HG03060 (cell line): ENCODE measurements around the gene ASTN2.

Experiments used
- ATAC-seq: cut with Tn5 transposase; IDR thresholded peaks from one replicate; pipeline ENCODE4 v1.9.1; 2021; ENCODE audit warnings: low read depth, moderate number of reproducible peaks; ENCODE audit not compliant: unreplicated experiment

ASTN2 gene

GRCh38 chr9:117374076-117374725 is 40.7 kb downstream of the ASTN2 start:
- ATAC-seq = no peak

GRCh38 chr9:117368684-117369230 is 46.1 kb downstream of the ASTN2 start:
- ATAC-seq = no peak

- ATAC-seq = no peak
These were observed 49.4 kb downstream of the ASTN2 start for GRCh38 chr9:117365438-117365837.

- ATAC-seq = no peak
These were observed 51.9 kb downstream of the ASTN2 start for GRCh38 chr9:117363006-117363405.

GRCh38 chr9:117359910-117360309 is 54.9 kb downstream of the ASTN2 start:
- ATAC-seq = no peak

- no peak for ATAC-seq
These were observed 59.3 kb downstream of the ASTN2 start for GRCh38 chr9:117355542-117355941.

- no peak for ATAC-seq
These were observed 59.9 kb downstream of the ASTN2 start for GRCh38 chr9:117354997-117355396.

GRCh38 chr9:117354244-117354847 is 60.5 kb downstream of the ASTN2 start:
- no peak for ATAC-seq

DNA sequence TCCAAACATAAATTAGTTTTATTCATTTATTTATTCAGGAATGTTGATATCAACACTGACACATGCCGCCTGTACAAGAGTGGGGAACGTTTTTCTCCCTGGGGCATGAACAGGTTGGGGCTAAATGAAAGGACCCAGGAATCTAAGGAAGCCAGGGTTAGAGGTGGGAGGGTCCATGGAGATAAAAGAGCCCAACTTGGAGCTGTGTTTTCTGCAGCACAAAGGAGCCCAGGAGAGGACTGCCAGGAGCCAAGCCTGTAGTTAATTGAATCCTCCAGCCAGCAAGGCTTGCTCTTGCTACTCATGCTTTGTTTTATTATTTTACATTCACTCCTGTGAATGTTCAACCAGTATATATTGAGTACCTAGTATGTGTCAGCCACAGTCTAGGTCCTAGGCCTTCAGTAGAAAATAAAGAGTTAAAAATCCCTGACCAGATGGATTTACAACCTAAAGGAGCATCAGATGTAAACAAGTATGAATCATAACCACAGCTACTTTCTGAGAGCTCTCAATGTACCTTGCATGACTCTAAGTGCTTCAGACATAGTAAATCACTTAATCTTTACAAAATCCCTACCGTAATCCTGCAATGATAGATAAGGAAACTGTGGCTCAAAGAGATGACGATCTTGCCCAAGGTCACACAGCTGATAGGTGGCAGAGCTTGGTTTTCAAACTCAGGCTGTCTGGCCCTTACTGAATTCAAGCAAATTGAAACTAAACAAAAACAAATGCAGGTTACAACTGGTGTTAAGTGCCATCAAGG is 69.8 kb downstream of the ASTN2 start:
- ATAC-seq = no peak

- ATAC-seq = no peak
These were observed 71.4 kb downstream of the ASTN2 start for GRCh38 chr9:117343427-117343826.

GRCh38 chr9:117341151-117341550 is 73.7 kb downstream of the ASTN2 start:
- no peak for ATAC-seq

DNA sequence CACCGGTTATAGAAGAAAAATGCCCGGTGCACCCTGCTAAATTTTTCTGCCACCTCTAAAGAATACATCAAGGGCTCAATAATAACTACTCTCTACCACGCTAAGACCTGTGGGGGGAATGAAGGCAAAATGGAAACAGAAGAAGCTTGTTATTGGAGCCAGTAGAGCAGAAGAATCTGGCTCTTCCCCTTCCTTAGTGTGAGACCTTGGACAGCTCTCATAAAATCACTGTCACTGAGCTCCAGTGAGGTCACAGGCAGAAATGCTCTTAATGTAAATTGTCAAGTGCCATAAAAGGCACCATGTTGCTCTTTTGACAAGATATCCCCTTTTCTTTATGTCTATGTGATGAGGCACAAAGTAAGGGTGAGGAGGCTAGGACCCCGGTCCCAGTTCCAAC is 74.4 kb downstream of the ASTN2 start:
- no peak for ATAC-seq

- ATAC-seq = no peak
These were observed 78.9 kb downstream of the ASTN2 start for GRCh38 chr9:117335837-117336433.

DNA sequence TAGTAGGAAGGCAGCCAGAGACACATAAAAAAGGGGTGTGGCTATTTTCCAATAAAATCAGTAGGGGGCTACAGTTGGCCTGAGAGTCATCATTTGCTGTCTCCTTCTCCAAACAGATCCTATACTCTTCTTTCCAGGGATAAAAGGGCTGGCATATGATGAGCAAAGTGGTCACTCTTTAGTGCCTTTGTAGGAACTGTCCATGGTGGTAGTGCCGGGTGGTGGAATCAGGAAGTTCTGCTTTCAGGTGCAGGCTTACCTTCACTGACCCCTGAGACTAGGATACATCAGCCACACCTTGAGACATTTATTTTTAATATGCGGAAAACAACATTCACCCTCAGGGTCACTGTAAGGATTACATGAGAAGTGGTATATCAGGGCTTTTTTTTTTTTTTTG is 80.8 kb downstream of the ASTN2 start:
- no peak for ATAC-seq

GRCh38 chr9:117325831-117326230 is 89.0 kb downstream of the ASTN2 start:
- no peak for ATAC-seq

- ATAC-seq = no peak
These were observed 89.6 kb downstream of the ASTN2 start for GRCh38 chr9:117325110-117325731.

DNA sequence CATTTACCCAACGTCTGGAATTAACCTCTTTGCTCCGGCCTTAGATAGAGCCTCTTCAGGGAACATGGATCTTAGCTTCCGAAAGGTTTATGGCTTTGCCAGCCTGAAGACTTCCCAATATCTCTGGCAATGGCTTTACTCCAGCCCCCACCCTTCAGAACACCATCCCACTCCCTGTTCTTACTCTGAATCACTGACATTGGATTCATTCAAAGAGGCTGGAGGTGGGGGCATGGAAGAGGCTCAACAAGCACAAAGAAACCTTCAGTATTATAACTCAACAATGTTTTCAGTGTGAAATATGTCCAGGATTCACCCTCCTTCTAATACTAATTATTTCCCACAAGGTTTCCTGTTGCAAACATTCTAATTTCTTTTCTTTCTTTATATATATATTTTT is 91.5 kb downstream of the ASTN2 start:
- ATAC-seq = no peak

DNA sequence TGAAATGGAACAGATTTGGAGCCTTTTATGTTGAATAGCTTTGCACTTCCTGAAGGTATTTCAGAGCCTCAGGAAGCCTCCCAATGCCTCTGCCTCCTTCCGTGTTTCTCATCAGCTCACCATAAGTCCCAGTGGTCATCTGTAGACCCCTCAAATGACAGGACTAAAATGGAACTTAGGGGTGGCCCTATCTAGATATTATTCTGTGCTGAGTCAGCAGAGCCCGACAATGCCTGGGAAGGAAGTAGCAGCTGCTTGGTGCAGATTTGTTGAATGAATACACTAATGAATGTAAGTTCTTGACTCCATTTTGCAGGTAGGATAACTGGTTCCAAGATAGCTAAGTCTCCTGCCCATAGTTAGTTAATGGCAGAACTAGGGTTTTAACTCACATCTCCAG is 97.7 kb downstream of the ASTN2 start:
- no peak for ATAC-seq

DNA sequence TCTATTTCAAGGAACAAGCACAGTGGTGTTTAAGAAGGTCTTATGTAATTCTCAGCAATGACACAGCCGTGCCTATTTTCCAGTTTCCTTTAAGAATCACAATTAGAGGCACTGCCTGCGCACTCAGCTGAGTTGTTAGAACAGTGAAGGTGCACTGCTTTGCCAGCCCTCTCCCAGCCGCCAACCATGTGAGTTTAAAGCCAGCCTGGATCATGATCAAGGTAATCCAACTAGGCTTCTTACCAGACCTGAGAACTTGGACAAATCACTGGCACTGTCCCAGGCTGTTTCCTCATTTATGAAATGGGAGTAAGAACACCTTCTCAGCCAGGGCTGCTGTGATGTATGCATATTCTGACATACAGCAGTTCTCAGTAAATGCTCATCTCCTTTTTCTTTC is 99.6 kb downstream of the ASTN2 start:
- ATAC-seq = no peak

GRCh38 chr9:117313989-117314388 is 100.9 kb downstream of the ASTN2 start:
- ATAC-seq = no peak

- ATAC-seq = no peak
These were observed 107.2 kb downstream of the ASTN2 start for GRCh38 chr9:117307701-117308100.
